HCT116 (cell line): ENCODE measurements around the gene ACTR3.

Experiments
- CEBPB ChIP-seq: IDR thresholded peaks from 2 replicates; pipeline ENCODE4 v1.6.1; 2012; ENCODE audit warnings: low read depth
- EZH2 ChIP-seq: fragments of 200-600 bp; sonication (generic); IDR thresholded peaks from 2 replicates; pipeline ENCODE4 v1.6.1; 2017; ENCODE audit warnings: antibody characterized with exemption, mixed run types
- EZH2phosphoT487 ChIP-seq: fragments of 200-600 bp; IDR thresholded peaks from 2 replicates; pipeline ENCODE4 v1.6.1; 2018; ENCODE audit warnings: antibody characterized with exemption, borderline replicate concordance
- FOSL1 ChIP-seq: IDR thresholded peaks from 2 replicates; pipeline ENCODE4 v1.6.1; 2012; ENCODE audit warnings: low read depth
- JUND ChIP-seq: IDR thresholded peaks from 2 replicates; pipeline ENCODE4 v1.6.1; 2012
- POLR2A ChIP-seq: IDR thresholded peaks from 2 replicates; pipeline ENCODE4 v1.7.0; 2011; ENCODE audit warnings: borderline replicate concordance; ENCODE audit not compliant: insufficient read depth, insufficient read length; ENCODE audit errors: extremely low read depth
- POLR2AphosphoS5 ChIP-seq: IDR thresholded peaks from 2 replicates; pipeline ENCODE4 v1.6.1; 2011; ENCODE audit warnings: mild to moderate bottlenecking, low read depth, low read length, moderate library complexity
- RAD21 ChIP-seq: IDR thresholded peaks from 2 replicates; pipeline ENCODE4 v1.6.1; 2012; ENCODE audit warnings: low read depth, mild to moderate bottlenecking
- REST ChIP-seq: IDR thresholded peaks from 2 replicates; pipeline ENCODE4 v1.6.1; 2012; ENCODE audit warnings: low read depth
- SIN3A ChIP-seq: IDR thresholded peaks from 2 replicates; pipeline ENCODE4 v1.6.1; 2012; ENCODE audit warnings: low read depth
- SRF ChIP-seq: IDR thresholded peaks from 2 replicates; pipeline ENCODE4 v1.6.1; 2012; ENCODE audit warnings: low read depth
- TCF7L2 ChIP-seq: IDR thresholded peaks from 2 replicates; pipeline ENCODE4 v1.7.0; 2011; ENCODE audit warnings: borderline replicate concordance, inconsistent platforms; ENCODE audit not compliant: insufficient read depth, insufficient read length; ENCODE audit errors: extremely low read depth
- TF ChIP-seq, protein P1 (sequence below), 3 experiments: fragments of 200-600 bp in 1 of 3; sonication (generic) in 1 of 3; IDR thresholded peaks in 2 of 3; conservative IDR thresholded peaks in 1 of 3; 2 replicates each; pipeline ENCODE4 v1.5.1; 2012 to 2017; ENCODE audit warnings: low read depth in 2 of 3, low read length in 2 of 3, antibody characterized with exemption in 1 of 3, borderline replicate concordance in 1 of 3, control low read depth in 1 of 3, mild to moderate bottlenecking in 1 of 3, mixed read lengths in 1 of 3, mixed run types in 1 of 3, moderate library complexity in 1 of 3; ENCODE audit not compliant: insufficient read depth in 1 of 3
- TF ChIP-seq, protein P2 (sequence below): IDR thresholded peaks from 2 replicates; pipeline ENCODE4 v1.6.1; 2012

DNA sequence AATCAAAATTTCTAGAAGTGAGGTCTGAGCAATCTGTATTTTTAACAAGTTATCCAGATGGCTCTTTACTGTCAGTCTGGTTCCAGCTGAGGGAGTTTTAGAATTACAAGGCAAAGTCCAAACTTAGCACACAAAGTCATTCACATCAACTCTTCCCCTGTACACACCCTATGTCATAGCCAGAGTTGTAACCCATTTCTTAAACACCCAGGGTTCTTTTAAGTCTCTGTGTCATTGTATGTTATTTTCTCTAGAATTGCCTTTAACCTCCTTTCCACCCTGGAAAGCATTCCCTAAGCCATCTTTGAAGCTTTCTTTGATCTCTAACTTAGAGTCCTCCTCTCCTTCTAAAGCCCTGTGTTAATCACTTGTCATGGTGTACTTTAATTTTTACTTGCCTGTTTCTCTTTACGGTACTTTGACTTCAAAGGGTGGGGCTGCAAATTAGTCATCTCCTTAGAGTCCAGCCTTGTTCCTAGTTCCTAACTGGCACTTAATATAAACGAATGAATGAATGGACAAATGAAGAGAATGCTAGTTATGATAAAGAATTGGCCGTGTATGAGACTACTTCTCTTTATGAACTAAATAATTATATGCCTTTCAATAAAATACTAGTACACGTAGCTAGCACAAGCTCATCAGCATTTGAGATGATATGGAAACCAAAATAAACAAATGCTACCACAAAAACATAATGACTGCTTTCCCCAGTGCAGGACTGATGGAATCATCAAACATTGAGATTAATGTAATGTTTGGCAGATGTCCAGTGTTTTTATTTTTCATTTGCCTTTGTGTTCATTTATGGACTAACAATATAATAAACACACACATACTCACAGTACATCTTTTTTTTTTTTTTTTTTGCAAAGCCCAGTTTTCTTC, 11.9 kb upstream of the ACTR3 start:
- TF ChIP-seq CEBPB (peak; percentile 53; the same call in 1 of the 2 replicates), POLR2A (no peak), EZH2 (no peak), SIN3A (no peak), TCF7L2 (peak; percentile 96), RAD21 (peak; percentile 25; the same call in 1 of the 2 replicates), SRF (peak; percentile 59), POLR2AphosphoS5 (0 out of 2 replicates have a peak, but pooled peaks have one; percentile 13), FOSL1 (peak; percentile 76), EZH2phosphoT487 (no peak), JUND (peak; percentile 81), REST (no peak)
- TF ChIP-seq, protein P1, sequence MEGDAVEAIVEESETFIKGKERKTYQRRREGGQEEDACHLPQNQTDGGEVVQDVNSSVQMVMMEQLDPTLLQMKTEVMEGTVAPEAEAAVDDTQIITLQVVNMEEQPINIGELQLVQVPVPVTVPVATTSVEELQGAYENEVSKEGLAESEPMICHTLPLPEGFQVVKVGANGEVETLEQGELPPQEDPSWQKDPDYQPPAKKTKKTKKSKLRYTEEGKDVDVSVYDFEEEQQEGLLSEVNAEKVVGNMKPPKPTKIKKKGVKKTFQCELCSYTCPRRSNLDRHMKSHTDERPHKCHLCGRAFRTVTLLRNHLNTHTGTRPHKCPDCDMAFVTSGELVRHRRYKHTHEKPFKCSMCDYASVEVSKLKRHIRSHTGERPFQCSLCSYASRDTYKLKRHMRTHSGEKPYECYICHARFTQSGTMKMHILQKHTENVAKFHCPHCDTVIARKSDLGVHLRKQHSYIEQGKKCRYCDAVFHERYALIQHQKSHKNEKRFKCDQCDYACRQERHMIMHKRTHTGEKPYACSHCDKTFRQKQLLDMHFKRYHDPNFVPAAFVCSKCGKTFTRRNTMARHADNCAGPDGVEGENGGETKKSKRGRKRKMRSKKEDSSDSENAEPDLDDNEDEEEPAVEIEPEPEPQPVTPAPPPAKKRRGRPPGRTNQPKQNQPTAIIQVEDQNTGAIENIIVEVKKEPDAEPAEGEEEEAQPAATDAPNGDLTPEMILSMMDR (IDR thresholded peaks at IDR 0.05 in 2 of 3, conservative IDR thresholded peaks at IDR 0.05 in 1 of 3; ENCODE audit: borderline replicate concordance in 1 of 3, insufficient read depth in 1 of 3, low read depth in 2 of 3, low read length in 2 of 3): no peak
- TF ChIP-seq, protein P2, sequence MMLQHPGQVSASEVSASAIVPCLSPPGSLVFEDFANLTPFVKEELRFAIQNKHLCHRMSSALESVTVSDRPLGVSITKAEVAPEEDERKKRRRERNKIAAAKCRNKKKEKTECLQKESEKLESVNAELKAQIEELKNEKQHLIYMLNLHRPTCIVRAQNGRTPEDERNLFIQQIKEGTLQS: no peak
